Stimulated activated CD8-positive, alpha-beta memory T cell treated with anti-CD3 and anti-CD28 coated beads, Interleukin-12 subunit alpha, Interleukin-12 subunit beta, amount 100 ng/mL, for 1 hour (primary cell): Measurements from ENCODE around the gene SLC4A8.
A peak's percentile ranks its signal among the peaks of the same experiment; 100 is the strongest.

ENCODE experiments used
- DNase-seq: peaks from one replicate; pipeline ENCODE4 v3.0.0-alpha.2; 2020; ENCODE audit warnings: low read depth

Gene SLC4A8

GRCh38 chr12:51395283-51396230 is 29.1 kb upstream of the SLC4A8 start:
- no peak for DNase-seq

- DNase-seq = no peak
Observed at GRCh38 chr12:51397670-51398069, 27.0 kb upstream of the SLC4A8 start.

- no peak for DNase-seq
Observed at GRCh38 chr12:51399891-51400290, 24.7 kb upstream of the SLC4A8 start.

GRCh38 chr12:51401020-51401419 is 23.6 kb upstream of the SLC4A8 start:
- DNase-seq = no peak

GRCh38 chr12:51401486-51401885 is 23.1 kb upstream of the SLC4A8 start:
- no peak for DNase-seq

- DNase-seq = no peak
Observed at GRCh38 chr12:51401900-51402299, 22.7 kb upstream of the SLC4A8 start.

GRCh38 chr12:51403159-51403558 is 21.5 kb upstream of the SLC4A8 start:
- no peak for DNase-seq

GRCh38 chr12:51403681-51404136 is 20.9 kb upstream of the SLC4A8 start:
- no peak for DNase-seq

- DNase-seq = no peak
Observed at GRCh38 chr12:51404627-51405026, 20.0 kb upstream of the SLC4A8 start.

- DNase-seq = no peak
Observed at GRCh38 chr12:51405801-51406207, 18.8 kb upstream of the SLC4A8 start.

- no peak for DNase-seq
Observed at GRCh38 chr12:51406290-51406689, 18.3 kb upstream of the SLC4A8 start.

GRCh38 chr12:51406859-51407258 is 17.8 kb upstream of the SLC4A8 start:
- DNase-seq = no peak

GRCh38 chr12:51407604-51408003 is 17.0 kb upstream of the SLC4A8 start:
- no peak for DNase-seq

GRCh38 chr12:51409846-51410245 is 14.8 kb upstream of the SLC4A8 start:
- no peak for DNase-seq

- no peak for DNase-seq
Observed at GRCh38 chr12:51413149-51413548, 11.5 kb upstream of the SLC4A8 start.

- DNase-seq = no peak
Observed at GRCh38 chr12:51413791-51414190, 10.8 kb upstream of the SLC4A8 start.

- no peak for DNase-seq
Observed at GRCh38 chr12:51415931-51416330, 8.7 kb upstream of the SLC4A8 start.

- no peak for DNase-seq
Observed at GRCh38 chr12:51417826-51418225, 6.8 kb upstream of the SLC4A8 start.

- DNase-seq = no peak
Observed at GRCh38 chr12:51419425-51420193, 5.0 kb upstream of the SLC4A8 start.

GRCh38 chr12:51421266-51421884 is 3.3 kb upstream of the SLC4A8 start:
- peak; percentile 8 for DNase-seq

GRCh38 chr12:51424094-51424661 is 453 bp upstream of the SLC4A8 start:
- DNase-seq = no peak

- DNase-seq = no peak
Observed at GRCh38 chr12:51428256-51428655, 3.6 kb downstream of the SLC4A8 start.
